Gastrocnemius medialis (tissue), 4 donors: ENCODE data around the gene FCRLB. TPM values are rescaled to one million over a fixed set of nuclear protein-coding genes. Genes with fewer than 3 reads are reported as not detected.
"Not testable (repeated sequence)": the region's sequence is repeated elsewhere in the genome, so short reads cannot be mapped to it uniquely, and the experiment has no call there.

ENCODE experiments used
- ATAC-seq, 2 donors: fragments of 150-250 bp; one replicate each; pipeline ENCODE4 v1.9.1; 2016
- DNase-seq, 2 donors: peaks; one replicate each; pipeline ENCODE4 v3.0.0-alpha.2; 2019
- H3K27ac ChIP-seq, 4 donors: fragments of 200-600 bp; sonication (generic); 1 replicate in 1 of 4; 2 replicates in 3 of 4; pipeline ENCODE4 v1.5.1; 2016 to 2018; ENCODE audit warnings: mild to moderate bottlenecking in 2 of 4, moderate library complexity in 1 of 4
- H3K27me3 ChIP-seq, 3 donors: fragments of 200-600 bp; sonication (generic) in 2 of 3; 1 replicate in 1 of 3; 2 replicates in 2 of 3; pipeline versions ENCODE4 v1.5.1 to v1.6.0; 2016 to 2019; ENCODE audit warnings: mild to moderate bottlenecking in 1 of 3, moderate library complexity in 1 of 3
- H3K36me3 ChIP-seq, 2 donors: fragments of 200-600 bp; sonication (generic) in 1 of 2; one replicate each; pipeline ENCODE4 v1.5.1; 2017 to 2018
- H3K4me1 ChIP-seq, 2 donors: fragments of 200-600 bp; sonication (generic) in 1 of 2; one replicate each; pipeline ENCODE4 v1.5.1; 2016 to 2017; ENCODE audit warnings: mild to moderate bottlenecking in 2 of 2
- H3K4me3 ChIP-seq, 4 donors: fragments of 200-600 bp; sonication (generic) in 3 of 4; 1 replicate in 1 of 4; 2 replicates in 3 of 4; pipeline ENCODE4 v1.5.1; 2016 to 2019; ENCODE audit warnings: mild to moderate bottlenecking in 2 of 4
- H3K9me3 ChIP-seq, 3 donors: fragments of 200-600 bp; sonication (generic) in 2 of 3; 1 replicate in 1 of 3; 2 replicates in 2 of 3; pipeline ENCODE4 v1.5.1; 2016 to 2019
- CTCF ChIP-seq, 5 experiments: fragments of 450-650 bp in 3 of 5; fragments of 200-600 bp in 2 of 5; sonication (generic) in 2 of 5; IDR thresholded peaks in 4 of 5; conservative IDR thresholded peaks in 1 of 5; 1 replicate in 4 of 5; 2 replicates in 1 of 5; pipeline ENCODE4 v1.5.1; 2016 to 2019; ENCODE audit warnings: antibody characterized with exemption in 5 of 5, mild to moderate bottlenecking in 3 of 5, moderate library complexity in 3 of 5
- POLR2A ChIP-seq, 2 donors: fragments of 450-650 bp; IDR thresholded peaks; one replicate each; pipeline ENCODE4 v1.6.1; 2017; ENCODE audit warnings: antibody characterized with exemption in 2 of 2, mild to moderate bottlenecking in 2 of 2, moderate library complexity in 2 of 2
- in situ Hi-C, 4 donors: fragments of 200-750 bp; cut with MboI; loops; one replicate each; pipeline versions ENCODE4 v1.15.0 to v1.8.0; 2017; ENCODE audit warnings: low sequenced_read_pairs in 4 of 4
- intact Hi-C: fragments of 100-400 bp; cut with DNase I; formaldehyde crosslinking; loops from one replicate; pipeline ENCODE4 v1.15.1; 2023; ENCODE audit warnings: low total_unique reads
- total RNA-seq, 4 donors: library from RNA; depleted of rRNA; stranded (reverse); fragments of >200 nt; gene quantifications; one replicate each; pipeline versions ENCODE4 v1.1.0 to v1.2.3, GENCODE V29; 2016

FCRLB gene
- not detected for total RNA-seq

GRCh38 chr1:161720956-161721737 lies at the start of gene FCRLB:
TSS of gene FCRLB (plus strand) at chr1:161721544. CDS start at chr1:161722673, 1,129 bp downstream.
- H3K27me3 ChIP-seq = peaks cover 4 to 23% (median 16%) of the 10 kb centered on the region in 3 donors
- H3K4me3 ChIP-seq = no peak within 1 kb of the TSS
- no peak within 1 kb of the TSS for H3K27ac ChIP-seq
- ATAC-seq (no peak), DNase-seq (no peak)
- H3K9me3 ChIP-seq = no peaks in the 10 kb centered on the region
- peaks cover 0 to 8% of the 10 kb centered on the region in 2 donors for H3K4me1 ChIP-seq
- in situ Hi-C loops (no loop called here), intact Hi-C loops (no loop called here)
- TF ChIP-seq POLR2A (IDR thresholded peaks at IDR 0.05) = no peak
- TF ChIP-seq CTCF (IDR thresholded peaks at IDR 0.05 in 4 of 5, conservative IDR thresholded peaks at IDR 0.05 in 1 of 5) = no peak
- no peaks in the 10 kb centered on the region for H3K36me3 ChIP-seq

- H3K36me3 ChIP-seq, H3K4me3 ChIP-seq, in situ Hi-C loops, DNase-seq, H3K27me3 ChIP-seq, H3K9me3 ChIP-seq, ATAC-seq, H3K4me1 ChIP-seq, H3K27ac ChIP-seq, intact Hi-C loops: not testable (repeated sequence)
Measured at GRCh38 chr1:161673437-161673836, 47.9 kb upstream of the FCRLB start.

- intact Hi-C loops, H3K9me3 ChIP-seq, H3K36me3 ChIP-seq, DNase-seq, H3K4me3 ChIP-seq, H3K27ac ChIP-seq, ATAC-seq, in situ Hi-C loops, H3K27me3 ChIP-seq, H3K4me1 ChIP-seq: not testable (repeated sequence)
Measured at GRCh38 chr1:161674447-161674846, 46.9 kb upstream of the FCRLB start.

- in situ Hi-C loops, ATAC-seq, H3K36me3 ChIP-seq, intact Hi-C loops, H3K4me3 ChIP-seq, H3K27ac ChIP-seq, H3K9me3 ChIP-seq, H3K4me1 ChIP-seq, H3K27me3 ChIP-seq, DNase-seq: not testable (repeated sequence)
Measured at GRCh38 chr1:161674908-161675307, 46.4 kb upstream of the FCRLB start.

- ATAC-seq = no peak
- no peaks in the 10 kb centered on the region for H3K4me1 ChIP-seq
- in situ Hi-C loops = no loop called here
- intact Hi-C loops = no loop called here
- no peaks in the 10 kb centered on the region for H3K9me3 ChIP-seq
- no peak for DNase-seq
- H3K27ac ChIP-seq = no peak overlapping the region
- TF ChIP-seq POLR2A (IDR thresholded peaks at IDR 0.05) (no peak), CTCF (IDR thresholded peaks at IDR 0.05 in 4 of 5, conservative IDR thresholded peaks at IDR 0.05 in 1 of 5) (no peak)
- H3K27me3 ChIP-seq = no peaks in the 10 kb centered on the region
- no peak overlapping the region for H3K4me3 ChIP-seq
- H3K36me3 ChIP-seq = no peaks in the 10 kb centered on the region
Measured at GRCh38 chr1:161676441-161676840, 44.9 kb upstream of the FCRLB start.

- H3K9me3 ChIP-seq = no peaks in the 10 kb centered on the region
- no peak for TF ChIP-seq CTCF (IDR thresholded peaks at IDR 0.05 in 4 of 5, conservative IDR thresholded peaks at IDR 0.05 in 1 of 5)
- no peak for TF ChIP-seq POLR2A (IDR thresholded peaks at IDR 0.05)
- H3K4me3 ChIP-seq = no peak overlapping the region
- ATAC-seq (no peak), DNase-seq (no peak)
- H3K27me3 ChIP-seq = no peaks in the 10 kb centered on the region
- no peaks in the 10 kb centered on the region for H3K36me3 ChIP-seq
- in situ Hi-C loops (no loop called here), intact Hi-C loops (no loop called here)
- no peak overlapping the region for H3K27ac ChIP-seq
- H3K4me1 ChIP-seq = no peaks in the 10 kb centered on the region
Measured at GRCh38 chr1:161676958-161677689, 44.2 kb upstream of the FCRLB start.
